SK-N-SH (cell line): Measurements from ENCODE around the gene KCNJ18.
"Not testable (repeated sequence)": the region's sequence is repeated elsewhere in the genome, so short reads cannot be mapped to it uniquely, and the experiment has no call there.

Experiments used
- EP300 ChIP-seq, 2 experiments: IDR thresholded peaks; 2 replicates each; pipeline versions ENCODE4 v1.4.0 to v1.6.1; 2012; ENCODE audit warnings: borderline replicate concordance in 1 of 2, low read depth in 1 of 2, low read length in 1 of 2
- GATA2 ChIP-seq: sonication (generic); formaldehyde crosslinking; IDR thresholded peaks from 2 replicates; pipeline ENCODE4 v1.5.0; 2020; ENCODE audit warnings: mild to moderate bottlenecking, missing genetic modification reagents
- SIN3A ChIP-seq: IDR thresholded peaks from 2 replicates; pipeline ENCODE4 v1.6.1; 2012; ENCODE audit warnings: low read depth, mild to moderate bottlenecking, low read length, moderate library complexity, borderline replicate concordance
- SMC3 ChIP-seq: IDR thresholded peaks from 2 replicates; pipeline ENCODE4 v1.6.1; 2012; ENCODE audit warnings: low read depth, low read length, improper control_type of control experiment
- TEAD4 ChIP-seq: IDR thresholded peaks from 2 replicates; pipeline ENCODE4 v1.4.0; 2012; ENCODE audit warnings: mild to moderate bottlenecking, borderline replicate concordance; ENCODE audit not compliant: insufficient read depth
- TF ChIP-seq, protein P1 (sequence below): fragments of 200-600 bp; sonication (generic); IDR thresholded peaks from 2 replicates; pipeline ENCODE4 v1.6.1; 2017; ENCODE audit warnings: antibody characterized with exemption, mild to moderate bottlenecking, moderate library complexity
- TF ChIP-seq, protein P2 (sequence below): IDR thresholded peaks from 2 replicates; pipeline ENCODE4 v1.4.0; 2012; ENCODE audit warnings: low read depth

DNA sequence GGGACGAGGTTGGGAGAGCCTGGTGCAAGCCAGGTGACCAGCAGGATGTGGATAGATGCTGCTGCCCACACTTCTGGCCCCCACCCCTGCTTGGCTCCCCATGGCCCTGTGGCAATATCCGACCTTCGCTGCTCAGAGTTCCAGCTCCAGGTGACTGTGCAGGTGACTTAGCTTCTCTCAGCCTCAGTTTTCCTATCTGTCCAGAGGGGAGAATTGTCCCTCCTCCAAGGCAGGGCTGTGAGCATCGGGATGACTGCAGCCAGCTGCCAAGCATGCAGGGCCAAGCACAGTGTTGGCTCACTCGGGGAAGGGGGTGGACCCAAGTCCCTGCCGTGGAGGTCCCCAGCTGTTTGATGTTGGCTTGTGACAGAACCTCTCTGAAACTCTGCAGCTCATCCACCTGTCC, 1.1 kb downstream of the KCNJ18 start:
- TF ChIP-seq, protein P1, sequence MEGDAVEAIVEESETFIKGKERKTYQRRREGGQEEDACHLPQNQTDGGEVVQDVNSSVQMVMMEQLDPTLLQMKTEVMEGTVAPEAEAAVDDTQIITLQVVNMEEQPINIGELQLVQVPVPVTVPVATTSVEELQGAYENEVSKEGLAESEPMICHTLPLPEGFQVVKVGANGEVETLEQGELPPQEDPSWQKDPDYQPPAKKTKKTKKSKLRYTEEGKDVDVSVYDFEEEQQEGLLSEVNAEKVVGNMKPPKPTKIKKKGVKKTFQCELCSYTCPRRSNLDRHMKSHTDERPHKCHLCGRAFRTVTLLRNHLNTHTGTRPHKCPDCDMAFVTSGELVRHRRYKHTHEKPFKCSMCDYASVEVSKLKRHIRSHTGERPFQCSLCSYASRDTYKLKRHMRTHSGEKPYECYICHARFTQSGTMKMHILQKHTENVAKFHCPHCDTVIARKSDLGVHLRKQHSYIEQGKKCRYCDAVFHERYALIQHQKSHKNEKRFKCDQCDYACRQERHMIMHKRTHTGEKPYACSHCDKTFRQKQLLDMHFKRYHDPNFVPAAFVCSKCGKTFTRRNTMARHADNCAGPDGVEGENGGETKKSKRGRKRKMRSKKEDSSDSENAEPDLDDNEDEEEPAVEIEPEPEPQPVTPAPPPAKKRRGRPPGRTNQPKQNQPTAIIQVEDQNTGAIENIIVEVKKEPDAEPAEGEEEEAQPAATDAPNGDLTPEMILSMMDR = not testable (repeated sequence)
- TF ChIP-seq, protein P2, sequence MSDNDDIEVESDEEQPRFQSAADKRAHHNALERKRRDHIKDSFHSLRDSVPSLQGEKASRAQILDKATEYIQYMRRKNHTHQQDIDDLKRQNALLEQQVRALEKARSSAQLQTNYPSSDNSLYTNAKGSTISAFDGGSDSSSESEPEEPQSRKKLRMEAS = not testable (repeated sequence)
- not testable (repeated sequence) for TF ChIP-seq SIN3A; TEAD4; GATA2 (CRISPR knock-in tag); EP300 (IDR thresholded peaks at IDR 0.05; ENCODE audit: borderline replicate concordance in 1 of 2, low read depth in 1 of 2, low read length in 1 of 2); SMC3
